Osteocyte (in vitro differentiated cells): Measurements from ENCODE around the gene CD164. TPM values are rescaled to one million over a fixed set of nuclear protein-coding genes. Genes with fewer than 3 reads are reported as not detected.

ENCODE experiments used
- DNase-seq: peaks from one replicate; pipeline ENCODE4 v3.0.0; 2021; ENCODE audit warnings: mixed read lengths; ENCODE audit not compliant: unreplicated experiment; ENCODE audit errors: extremely low spot score
- H3K27ac Mint-ChIP-seq: one replicate; pipeline ENCODE4 v1.8.0; 2021; ENCODE audit warnings: mild to moderate bottlenecking, mixed read lengths; ENCODE audit not compliant: unreplicated experiment
- H3K27me3 Mint-ChIP-seq: one replicate; pipeline ENCODE4 v1.8.0; 2021; ENCODE audit warnings: mixed read lengths; ENCODE audit not compliant: unreplicated experiment
- H3K36me3 Mint-ChIP-seq: one replicate; pipeline ENCODE4 v1.8.0; 2021; ENCODE audit warnings: mixed read lengths; ENCODE audit not compliant: unreplicated experiment
- H3K4me1 Mint-ChIP-seq: one replicate; pipeline ENCODE4 v1.8.0; 2021; ENCODE audit warnings: mixed read lengths; ENCODE audit not compliant: unreplicated experiment
- H3K4me3 Mint-ChIP-seq: one replicate; pipeline ENCODE4 v1.8.0; 2021; ENCODE audit warnings: mild to moderate bottlenecking, moderate library complexity, mixed read lengths; ENCODE audit not compliant: unreplicated experiment
- H3K9me3 Mint-ChIP-seq: one replicate; pipeline ENCODE4 v1.8.0; 2021; ENCODE audit warnings: mixed read lengths; ENCODE audit not compliant: unreplicated experiment
- CTCF ChIP-seq: fragments of 200-600 bp; sonication (generic); IDR thresholded peaks from 2 replicates; pipeline ENCODE4 v1.5.0; 2021; ENCODE audit warnings: antibody characterized with exemption, mild to moderate bottlenecking, moderate library complexity
- total RNA-seq: library from RNA; stranded (reverse); gene quantifications from 2 replicates; pipeline ENCODE4 v1.2.1, GENCODE V29; 2021

The CD164 gene
- total RNA-seq, 1 donor from 2014 or later, result 297 TPM

- Mint-ChIP-seq H3K9me3 (no peaks in the 10 kb centered on the region), H3K27ac (no peak overlapping the region), H3K27me3 (no peaks in the 10 kb centered on the region), H3K36me3 (peaks cover 12% of the 10 kb centered on the region), H3K4me1 (peaks cover 9% of the 10 kb centered on the region), H3K4me3 (no peak overlapping the region)
- TF ChIP-seq CTCF, result no peak
- no peak for DNase-seq
Observed at GRCh38 chr6:109351231-109352130, 30.8 kb downstream of the CD164 start.

- no peak overlapping the region for H3K4me3 Mint-ChIP-seq
- H3K9me3 Mint-ChIP-seq, result no peaks in the 10 kb centered on the region
- H3K36me3 Mint-ChIP-seq, result peaks cover 5% of the 10 kb centered on the region
- DNase-seq, result no peak
- H3K27me3 Mint-ChIP-seq, result no peaks in the 10 kb centered on the region
- peaks cover 9% of the 10 kb centered on the region for H3K4me1 Mint-ChIP-seq
- H3K27ac Mint-ChIP-seq, result no peak overlapping the region
- no peak for TF ChIP-seq CTCF
Observed at GRCh38 chr6:109349419-109349987, 32.8 kb downstream of the CD164 start.

GRCh38 chr6:109348226-109348625, 34.0 kb downstream of the CD164 start:
- H3K27ac Mint-ChIP-seq, result no peak overlapping the region
- DNase-seq, result no peak
- H3K4me1 Mint-ChIP-seq, result peaks cover 9% of the 10 kb centered on the region
- H3K9me3 Mint-ChIP-seq, result no peaks in the 10 kb centered on the region
- no peak overlapping the region for H3K4me3 Mint-ChIP-seq
- TF ChIP-seq CTCF, result no peak
- H3K36me3 Mint-ChIP-seq, result peaks cover 4% of the 10 kb centered on the region
- no peaks in the 10 kb centered on the region for H3K27me3 Mint-ChIP-seq

GRCh38 chr6:109347779-109348178, 34.5 kb downstream of the CD164 start:
- no peak for DNase-seq
- Mint-ChIP-seq H3K36me3 (no peaks in the 10 kb centered on the region), H3K9me3 (no peaks in the 10 kb centered on the region), H3K4me1 (peaks cover 9% of the 10 kb centered on the region), H3K27ac (no peak overlapping the region), H3K27me3 (no peaks in the 10 kb centered on the region), H3K4me3 (no peak overlapping the region)
- no peak for TF ChIP-seq CTCF

GRCh38 chr6:109345986-109346385, 36.3 kb downstream of the CD164 start:
- H3K4me1 Mint-ChIP-seq, result no peaks in the 10 kb centered on the region
- no peak for TF ChIP-seq CTCF
- no peak overlapping the region for H3K27ac Mint-ChIP-seq
- no peaks in the 10 kb centered on the region for H3K36me3 Mint-ChIP-seq
- H3K4me3 Mint-ChIP-seq, result no peak overlapping the region
- no peaks in the 10 kb centered on the region for H3K27me3 Mint-ChIP-seq
- no peaks in the 10 kb centered on the region for H3K9me3 Mint-ChIP-seq
- no peak for DNase-seq
